ENCODE results near the gene ACAT1.
"Not testable (repeated sequence)": the region's sequence is repeated elsewhere in the genome, so short reads cannot be mapped to it uniquely, and the experiment has no call there.

The ACAT1 gene

GRCh38 chr11:108147150-108147549 lies 25.8 kb downstream of the ACAT1 start:
- DNase-seq = no peak

- no peak for DNase-seq
Measured at GRCh38 chr11:108148556-108148955, 27.2 kb downstream of the ACAT1 start.

GRCh38 chr11:108154591-108154990 lies 33.2 kb downstream of the ACAT1 start:
- DNase-seq = no peak

GRCh38 chr11:108160970-108161566 lies 39.7 kb downstream of the ACAT1 start:
- no peak for DNase-seq

GRCh38 chr11:108162878-108163277 lies 41.5 kb downstream of the ACAT1 start:
- not testable (repeated sequence) for DNase-seq

GRCh38 chr11:108167624-108168023 lies 46.3 kb downstream of the ACAT1 start:
- DNase-seq = no peak

GRCh38 chr11:108170184-108170583 lies 48.8 kb downstream of the ACAT1 start:
- no peak for DNase-seq

- DNase-seq = no peak
Measured at GRCh38 chr11:108177570-108177969, 56.2 kb downstream of the ACAT1 start.

- DNase-seq = no peak
Measured at GRCh38 chr11:108193725-108194124, 72.4 kb downstream of the ACAT1 start.

GRCh38 chr11:108196901-108197300 lies 75.5 kb downstream of the ACAT1 start:
- no peak for DNase-seq
